A549 (cell line): ENCODE results near the gene RCAN3.

Experiments
- BHLHE40 ChIP-seq: IDR thresholded peaks from 2 replicates; pipeline ENCODE4 v1.6.1; 2012; ENCODE audit warnings: low read depth, low read length, inconsistent platforms
- CTCF ChIP-seq: fragments of >200 bp; sonication (Bioruptor Twin); formaldehyde crosslinking; IDR thresholded peaks from 3 replicates; pipeline ENCODE4 v1.5.1; 2016
- EP300 ChIP-seq, 2 experiments: fragments of >200 bp; sonication (Bioruptor Twin); formaldehyde crosslinking; IDR thresholded peaks; 2 replicates in 1 of 2; 3 replicates in 1 of 2; pipeline ENCODE4 v1.6.1; 2016 to 2017
- KDM1A ChIP-seq: fragments of 200-600 bp; sonication (generic); IDR thresholded peaks from 2 replicates; pipeline ENCODE4 v1.6.1; 2016; ENCODE audit warnings: low read depth, mild to moderate bottlenecking
- MAX ChIP-seq: IDR thresholded peaks from 2 replicates; pipeline ENCODE4 v1.6.1; 2012
- POLR2A ChIP-seq: IDR thresholded peaks from 2 replicates; pipeline ENCODE4 v1.6.1; 2012; ENCODE audit warnings: mild to moderate bottlenecking, low read length
- RARB ChIP-seq: fragments of 250-450 bp; sonication (Bioruptor Pico); IDR thresholded peaks from 2 replicates; pipeline ENCODE4 v1.8.0; 2021; ENCODE audit warnings: mild to moderate bottlenecking, moderate library complexity
- RCOR1 ChIP-seq: fragments of 150-350 bp; IDR thresholded peaks from 2 replicates; pipeline ENCODE4 v1.6.1; 2014; ENCODE audit warnings: antibody characterized with exemption, low read length, low read depth
- REST ChIP-seq: fragments of 200-600 bp; sonication (generic); IDR thresholded peaks from 2 replicates; pipeline ENCODE4 v1.6.1; 2016; ENCODE audit warnings: antibody characterized with exemption, mild to moderate bottlenecking, moderate library complexity

- TF ChIP-seq POLR2A (no peak), CTCF (no peak), MAX (no peak), RCOR1 (no peak), RARB (CRISPR knock-in tag) (no peak), EP300 (IDR thresholded peaks at IDR 0.05) (no peak), KDM1A (no peak), REST (no peak), BHLHE40 (no peak)
Observed at GRCh38 chr1:24556414-24556795, 53.8 kb downstream of the RCAN3 start.
